Measurements from ENCODE around the gene CCSER1.
"Not testable (repeated sequence)": the region's sequence is repeated elsewhere in the genome, so short reads cannot be mapped to it uniquely, and the experiment has no call there.

The CCSER1 gene

GRCh38 chr4:91373546-91373945 is 1246.4 kb downstream of the CCSER1 start:
- DNase-seq (ENCODE audit: low spot score), result no peak

DNA sequence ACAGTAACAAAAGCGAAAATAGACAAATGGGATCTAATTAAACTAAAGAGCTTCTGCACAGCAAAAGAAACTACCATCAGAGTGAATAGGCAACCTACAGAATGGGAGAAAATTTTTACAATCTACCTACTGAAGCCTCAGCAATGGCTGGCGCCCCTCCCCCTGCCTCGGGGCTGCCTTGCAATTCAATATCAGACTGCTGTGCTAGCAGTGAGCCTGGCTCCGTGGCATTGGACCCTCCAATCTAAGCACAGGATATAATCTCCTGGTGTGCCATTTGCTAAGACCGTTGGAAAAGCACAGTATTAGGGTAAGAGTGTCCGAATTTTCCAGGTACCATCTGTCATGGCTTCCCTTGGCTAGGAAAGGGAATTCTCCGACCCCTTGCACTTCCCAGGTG is 1278.2 kb downstream of the CCSER1 start:
- DNase-seq (ENCODE audit: low spot score), result not testable (repeated sequence)

GRCh38 chr4:91422011-91422410 is 1294.8 kb downstream of the CCSER1 start:
- no peak for DNase-seq (ENCODE audit: low spot score)

- DNase-seq (ENCODE audit: low spot score), result no peak
Measured at GRCh38 chr4:91426725-91427124, 1299.5 kb downstream of the CCSER1 start.

DNA sequence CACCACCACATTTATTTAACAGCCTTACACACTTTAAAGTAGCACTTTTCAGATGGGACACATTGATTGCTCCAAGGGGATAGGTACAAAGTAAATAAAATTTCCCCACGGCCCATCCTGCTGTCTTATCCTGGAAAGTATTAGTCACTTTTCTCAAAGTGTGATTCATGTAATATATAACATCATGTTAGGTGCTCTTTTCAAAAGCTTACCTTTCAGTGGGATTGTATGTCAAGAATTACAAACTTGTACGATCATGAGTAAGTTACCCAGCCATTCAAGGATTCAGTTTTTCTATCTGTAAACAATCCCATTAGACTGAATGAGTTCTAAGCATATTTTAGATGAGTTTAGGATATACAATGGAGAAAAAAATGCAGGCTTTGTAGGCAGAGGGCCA is 1300.0 kb downstream of the CCSER1 start:
- DNase-seq (ENCODE audit: low spot score), result no peak

GRCh38 chr4:91434631-91435030 is 1307.4 kb downstream of the CCSER1 start:
- no peak for DNase-seq (ENCODE audit: low spot score)

- DNase-seq (ENCODE audit: low spot score), result no peak
Measured at GRCh38 chr4:91436556-91436955, 1309.4 kb downstream of the CCSER1 start.

- DNase-seq (ENCODE audit: low spot score), result no peak
Measured at GRCh38 chr4:91447168-91447567, 1320.0 kb downstream of the CCSER1 start.

- no peak for DNase-seq (ENCODE audit: low spot score)
Measured at GRCh38 chr4:91448668-91449330, 1321.6 kb downstream of the CCSER1 start.

DNA sequence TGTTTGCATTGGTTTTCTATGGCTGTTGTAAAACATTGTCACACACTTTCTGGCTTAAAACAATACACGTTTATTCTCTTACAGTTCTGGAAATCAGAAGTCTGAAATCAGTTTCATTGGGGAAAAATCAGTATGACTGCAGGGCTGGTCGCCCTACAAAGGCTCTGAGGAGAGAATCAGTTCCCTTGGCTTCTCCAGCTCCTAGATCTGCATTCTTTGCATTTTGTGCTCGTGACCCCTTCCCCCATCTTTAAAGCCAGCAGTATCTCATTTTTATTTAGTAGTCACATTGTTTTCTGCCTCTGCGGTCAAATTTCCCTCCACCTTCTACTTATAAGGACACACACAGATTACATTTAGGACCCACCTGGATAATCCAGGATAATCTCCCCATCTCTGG is 1326.9 kb downstream of the CCSER1 start:
- no peak for DNase-seq (ENCODE audit: low spot score)

GRCh38 chr4:91462566-91462965 is 1335.4 kb downstream of the CCSER1 start:
- DNase-seq (ENCODE audit: low spot score), result not testable (repeated sequence)

GRCh38 chr4:91470671-91471070 is 1343.5 kb downstream of the CCSER1 start:
- no peak for DNase-seq (ENCODE audit: low spot score)

GRCh38 chr4:91471280-91471679 is 1344.1 kb downstream of the CCSER1 start:
- no peak for DNase-seq (ENCODE audit: low spot score)

DNA sequence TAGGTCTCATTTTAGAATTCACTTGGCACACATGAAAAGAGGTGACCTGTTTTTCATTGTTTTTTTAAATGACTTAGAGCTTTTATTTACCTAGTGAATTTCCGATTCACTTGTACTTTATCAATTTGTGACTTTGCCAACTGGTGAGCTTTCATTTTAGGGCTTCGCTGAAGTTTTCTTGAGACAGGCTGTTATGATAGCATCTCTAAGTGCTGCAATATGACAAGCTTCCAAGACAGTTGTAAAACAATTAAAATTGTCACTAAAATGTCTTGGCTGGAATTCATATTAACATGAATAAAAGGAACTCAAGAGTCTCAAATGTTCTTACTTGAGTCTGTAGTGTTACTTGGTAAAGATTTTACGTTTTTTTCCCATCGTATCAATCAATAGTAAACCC is 1344.9 kb downstream of the CCSER1 start:
- no peak for DNase-seq (ENCODE audit: low spot score)

DNA sequence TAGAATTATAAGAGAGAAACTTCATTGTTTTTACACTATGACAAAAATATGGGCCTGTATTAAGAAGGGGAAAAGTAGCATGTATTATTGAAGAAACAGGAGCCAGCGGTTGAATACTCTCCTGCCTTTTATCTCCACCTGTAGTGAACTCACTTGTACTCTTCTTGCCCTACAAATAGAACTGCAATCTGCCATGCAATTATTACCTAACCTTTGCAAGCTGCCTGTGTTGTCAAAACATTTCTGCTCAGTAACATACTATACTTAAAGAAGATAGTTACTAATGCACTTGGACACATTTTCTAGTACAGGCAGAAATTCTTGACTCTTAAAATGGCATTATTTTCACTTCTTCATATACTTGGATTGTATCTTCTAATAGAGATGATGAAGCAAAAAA is 1358.2 kb downstream of the CCSER1 start:
- no peak for DNase-seq (ENCODE audit: low spot score)

DNA sequence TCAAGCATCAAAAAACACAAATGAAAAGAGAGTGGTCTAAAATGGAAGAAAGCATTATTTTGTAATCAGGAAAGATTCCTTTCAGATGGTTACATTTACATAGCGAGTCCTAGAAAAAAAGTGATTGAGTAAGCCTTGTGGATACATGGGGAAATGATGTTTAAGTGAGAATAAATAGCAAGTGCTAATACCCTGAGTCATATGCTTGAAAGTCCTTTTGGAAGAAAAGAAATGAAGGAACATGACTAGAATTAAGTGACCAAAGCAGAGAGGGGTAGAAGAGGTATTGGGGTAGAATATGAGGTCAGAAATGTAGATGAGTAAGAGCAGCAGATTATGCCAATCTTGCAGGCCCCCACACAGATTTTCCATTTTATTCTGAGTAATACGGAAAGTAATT is 1361.8 kb downstream of the CCSER1 start:
- DNase-seq (ENCODE audit: low spot score), result no peak

GRCh38 chr4:91497892-91498291 is 1370.7 kb downstream of the CCSER1 start:
- DNase-seq (ENCODE audit: low spot score), result no peak

GRCh38 chr4:91502365-91502764 is 1375.2 kb downstream of the CCSER1 start:
- DNase-seq (ENCODE audit: low spot score), result no peak

GRCh38 chr4:91513326-91513725 is 1386.1 kb downstream of the CCSER1 start:
- no peak for DNase-seq (ENCODE audit: low spot score)

GRCh38 chr4:91519155-91519554 is 1392.0 kb downstream of the CCSER1 start:
- DNase-seq (ENCODE audit: low spot score), result no peak

GRCh38 chr4:91525621-91526020 is 1398.4 kb downstream of the CCSER1 start:
- DNase-seq (ENCODE audit: low spot score), result no peak

GRCh38 chr4:91527056-91527455 is 1399.9 kb downstream of the CCSER1 start:
- DNase-seq (ENCODE audit: low spot score), result no peak

GRCh38 chr4:91567594-91567993 is 1440.4 kb downstream of the CCSER1 start:
- DNase-seq (ENCODE audit: low spot score), result no peak

DNA sequence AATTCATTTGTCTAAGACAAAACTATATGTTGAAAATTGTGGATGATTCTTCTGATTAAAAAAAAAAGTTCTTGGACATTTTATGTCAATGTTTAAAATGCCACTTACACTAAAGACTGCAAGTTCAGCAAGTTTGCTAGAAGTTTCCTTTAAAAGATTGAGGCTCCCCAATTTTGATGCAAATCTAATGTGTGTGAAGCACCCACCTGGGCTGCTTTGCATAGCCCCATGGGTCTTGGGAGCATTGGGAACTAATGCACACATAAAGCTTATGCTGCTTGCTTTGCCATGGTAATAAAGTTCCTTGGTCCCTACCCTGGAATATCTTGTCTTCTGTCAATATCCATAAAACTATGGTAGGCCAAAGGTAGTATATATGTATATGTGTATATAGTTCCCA is 1450.7 kb downstream of the CCSER1 start:
- no peak for DNase-seq (ENCODE audit: low spot score)

DNA sequence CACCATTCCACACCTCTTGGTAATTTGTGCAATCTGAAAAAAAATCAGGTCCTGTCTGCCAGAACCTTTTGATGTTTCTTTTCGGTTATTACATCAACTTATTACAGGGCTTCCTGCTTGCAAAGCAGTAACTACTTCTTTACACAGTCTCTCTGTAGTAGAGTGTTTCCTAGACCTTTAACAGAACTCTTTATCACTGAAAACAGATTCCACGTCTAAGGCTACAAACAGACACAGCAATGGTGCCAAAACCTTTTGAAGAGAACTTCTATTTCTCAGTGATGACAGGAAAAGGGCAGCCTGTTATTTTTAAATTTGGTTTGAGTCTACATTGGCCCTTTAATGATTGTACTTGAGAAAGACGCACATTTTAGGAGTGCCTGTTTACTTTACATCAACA is 1463.1 kb downstream of the CCSER1 start:
- DNase-seq (ENCODE audit: low spot score), result no peak
